Stimulated activated CD8-positive, alpha-beta memory T cell treated with anti-CD3 and anti-CD28 coated beads, Interleukin-12 subunit alpha, Interleukin-12 subunit beta, amount 100 ng/mL, for 4 hours (primary cell): ENCODE data around the gene SPARC.
"Not testable (repeated sequence)": the region's sequence is repeated elsewhere in the genome, so short reads cannot be mapped to it uniquely, and the experiment has no call there.

Experiments used
- DNase-seq: peaks from one replicate; pipeline ENCODE4 v3.0.0-alpha.2; 2020; ENCODE audit warnings: low read depth

Gene SPARC

DNA sequence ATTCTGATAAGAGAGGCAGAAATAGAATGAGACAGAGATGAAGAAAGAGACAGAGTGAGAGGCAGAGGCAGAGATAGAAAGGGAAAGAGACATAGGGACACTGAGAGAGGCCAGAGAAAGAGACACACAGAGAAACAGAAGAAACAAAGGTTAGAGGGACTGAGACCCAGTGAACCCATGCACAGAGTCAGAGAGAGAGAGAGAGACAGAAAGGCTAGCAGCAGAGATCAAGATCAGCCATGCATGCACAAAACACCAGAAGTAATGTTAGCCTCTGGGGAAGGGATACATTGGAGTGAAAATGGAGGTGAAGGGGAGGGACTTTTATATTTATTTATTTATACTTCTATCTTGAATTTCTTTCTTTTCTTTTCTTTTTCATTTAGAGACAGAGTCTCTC lies 14.1 kb upstream of the SPARC start:
- no peak for DNase-seq

DNA sequence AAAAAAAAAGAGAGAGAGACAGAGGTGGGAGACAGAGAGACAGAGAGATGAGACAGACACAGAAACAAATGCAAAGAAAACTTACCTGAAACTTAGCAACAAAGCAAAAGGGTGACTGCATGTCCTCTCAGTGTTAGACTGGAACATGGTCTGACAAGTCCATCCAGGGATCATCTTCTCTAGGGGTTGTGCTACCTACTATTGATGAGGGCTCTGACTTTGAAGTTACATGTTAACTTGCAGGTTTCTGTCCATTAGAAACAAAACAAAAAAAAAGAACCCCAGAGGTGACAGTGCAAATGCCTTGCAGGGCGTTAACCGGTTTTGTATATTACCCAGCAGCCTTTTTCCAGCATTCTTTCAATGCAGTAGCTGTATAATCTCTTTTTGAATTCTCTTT lies 13.6 kb upstream of the SPARC start:
- DNase-seq: no peak

- DNase-seq: no peak
Measured at GRCh38 chr5:151699071-151699901, 12.6 kb upstream of the SPARC start.

DNA sequence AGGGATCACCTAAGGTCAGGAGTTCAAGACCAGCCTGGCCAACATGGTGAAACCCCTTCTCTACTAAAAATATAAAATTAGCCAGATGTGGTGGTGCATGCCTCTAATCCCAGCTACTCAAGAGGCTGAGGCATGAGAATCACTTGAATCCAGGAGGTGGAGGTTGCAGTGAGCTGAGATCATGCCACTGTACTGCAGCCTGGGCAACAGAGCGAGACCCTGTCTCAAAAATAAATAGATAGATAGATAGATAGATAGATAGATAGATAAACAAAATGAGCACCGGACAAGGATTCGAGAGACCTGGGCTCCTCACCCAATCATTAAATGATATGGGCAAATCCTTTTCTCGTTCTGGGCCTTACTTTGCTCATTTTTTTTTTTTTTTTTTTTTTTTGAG lies 11.4 kb upstream of the SPARC start:
- DNase-seq: not testable (repeated sequence)

- no peak for DNase-seq
Measured at GRCh38 chr5:151697452-151697851, 10.7 kb upstream of the SPARC start.

DNA sequence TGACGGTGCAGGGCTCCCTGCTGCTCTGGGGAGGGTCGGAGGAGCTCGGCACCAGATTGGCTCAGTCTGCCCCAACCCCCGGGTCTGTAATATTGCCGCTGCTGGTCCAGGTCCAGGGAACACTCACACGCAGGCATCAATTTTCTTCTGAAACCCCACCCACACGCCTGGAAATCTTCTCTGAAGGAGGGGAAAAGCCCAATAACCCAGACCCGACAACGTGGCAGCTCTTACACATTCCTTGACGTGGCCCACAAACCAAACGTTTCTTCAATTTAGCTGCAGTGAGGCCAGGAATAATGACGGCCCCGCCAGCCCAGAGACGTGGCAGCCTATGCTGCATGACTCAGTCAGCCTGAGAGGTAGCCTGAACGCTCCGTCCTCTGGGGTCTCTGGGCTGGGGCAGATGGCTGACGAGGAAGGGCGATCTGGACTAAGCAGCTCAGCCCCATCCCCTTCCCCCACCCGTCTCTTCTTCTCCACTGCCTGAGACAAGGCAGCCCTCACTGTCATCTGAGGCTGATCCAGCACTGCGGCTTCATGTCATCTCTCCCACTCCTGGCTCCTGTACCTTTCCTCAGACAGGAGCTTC lies 9.9 kb upstream of the SPARC start:
- no peak for DNase-seq

DNA sequence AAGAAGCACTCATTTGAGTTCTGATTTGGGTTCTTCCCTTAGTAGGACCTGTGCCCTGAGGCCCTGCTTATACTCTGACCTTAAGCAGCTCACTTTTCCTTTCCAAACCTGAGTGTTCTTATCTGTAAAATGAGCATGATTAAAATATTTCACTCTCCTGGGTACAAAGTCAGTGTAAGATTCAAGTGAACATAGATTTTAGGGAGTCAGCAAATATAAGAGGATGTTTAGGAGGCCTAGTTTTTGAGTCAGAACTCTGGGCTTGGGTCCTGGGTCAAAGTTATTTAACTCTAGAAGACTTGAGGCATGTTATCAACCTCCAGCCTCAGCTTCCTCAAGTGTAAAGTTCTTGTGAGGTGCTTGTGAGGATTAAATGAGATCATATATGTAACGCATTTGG lies 8.7 kb upstream of the SPARC start:
- DNase-seq: no peak

DNA sequence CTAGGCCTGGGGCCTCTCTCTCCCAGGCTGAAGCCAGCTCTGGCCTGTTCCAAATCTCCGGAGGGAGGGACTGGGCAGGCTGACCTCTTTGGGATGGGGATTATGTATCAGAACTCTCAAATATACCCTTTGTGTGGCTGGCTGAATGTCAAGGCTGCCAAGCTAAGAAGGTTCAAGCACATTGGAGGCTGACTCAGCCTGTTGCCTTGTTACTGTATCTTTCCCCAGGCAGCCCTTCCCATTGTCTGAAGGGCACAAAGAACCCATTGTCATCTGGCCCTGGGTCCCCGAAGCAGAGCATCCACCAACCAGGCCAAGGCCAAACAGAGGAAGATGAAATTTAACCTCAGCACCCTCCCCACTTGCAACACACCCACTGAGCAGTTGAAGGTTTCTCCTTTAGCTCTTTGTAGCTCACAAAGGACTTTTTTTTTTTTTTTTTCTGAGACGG lies 7.3 kb upstream of the SPARC start:
- DNase-seq: no peak

DNA sequence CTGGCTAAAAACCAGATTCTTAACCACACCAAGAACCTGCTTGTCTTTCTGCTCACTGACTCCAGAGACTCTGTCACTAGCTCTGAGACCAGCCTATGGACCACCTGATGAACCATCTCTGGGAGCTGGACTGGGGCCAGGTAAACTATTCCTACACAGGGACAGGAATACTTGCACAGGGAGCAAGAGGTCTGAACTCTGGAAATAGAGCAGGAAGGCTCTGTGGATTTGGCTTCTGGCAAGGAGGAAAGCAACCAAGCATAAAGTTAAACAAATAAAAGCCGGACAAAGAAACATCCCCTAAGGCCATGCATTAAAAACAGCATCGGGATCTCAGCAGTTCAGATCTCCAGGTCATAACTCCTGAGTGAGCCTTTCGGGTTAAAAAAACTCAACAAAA lies 5.6 kb upstream of the SPARC start:
- DNase-seq: no peak

DNA sequence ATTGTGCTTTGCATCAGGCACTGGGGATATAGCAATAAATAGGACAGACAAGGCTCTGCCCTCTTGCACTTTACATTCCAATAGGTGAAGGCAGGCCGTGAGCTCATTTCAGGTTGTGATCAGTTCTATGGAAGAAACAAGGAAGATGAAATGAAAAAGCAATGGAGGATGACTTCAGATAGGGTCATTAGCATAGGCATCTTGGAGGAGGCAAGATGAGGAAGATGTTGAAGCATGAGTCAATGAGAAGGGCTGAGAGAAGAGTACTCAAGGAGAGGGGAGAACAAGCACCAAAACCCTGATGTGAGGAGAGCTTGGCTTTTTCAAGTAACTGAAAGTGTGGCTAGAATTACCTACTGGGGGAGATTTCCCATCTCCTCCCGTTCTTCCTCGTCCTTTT lies 5.0 kb upstream of the SPARC start:
- DNase-seq: no peak

DNA sequence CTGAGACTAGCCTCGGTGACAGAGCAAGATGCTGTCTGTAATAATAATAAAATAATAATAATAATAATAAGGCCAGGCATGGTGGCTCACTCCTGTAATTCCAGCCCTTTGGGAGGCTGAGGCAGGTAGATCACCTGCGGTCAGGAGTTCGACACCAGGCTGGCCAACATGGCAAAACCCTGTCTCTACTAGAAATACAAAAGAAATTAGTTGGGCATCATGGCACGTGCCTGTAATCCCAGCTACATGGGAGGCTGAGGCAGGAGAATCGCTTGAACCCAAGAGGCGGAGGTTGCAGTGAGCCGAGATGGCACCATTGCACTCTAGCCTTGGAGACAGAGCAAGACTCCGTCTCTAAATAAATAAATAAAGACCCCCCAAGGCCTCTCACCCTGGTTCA lies 2.9 kb upstream of the SPARC start:
- not testable (repeated sequence) for DNase-seq

DNA sequence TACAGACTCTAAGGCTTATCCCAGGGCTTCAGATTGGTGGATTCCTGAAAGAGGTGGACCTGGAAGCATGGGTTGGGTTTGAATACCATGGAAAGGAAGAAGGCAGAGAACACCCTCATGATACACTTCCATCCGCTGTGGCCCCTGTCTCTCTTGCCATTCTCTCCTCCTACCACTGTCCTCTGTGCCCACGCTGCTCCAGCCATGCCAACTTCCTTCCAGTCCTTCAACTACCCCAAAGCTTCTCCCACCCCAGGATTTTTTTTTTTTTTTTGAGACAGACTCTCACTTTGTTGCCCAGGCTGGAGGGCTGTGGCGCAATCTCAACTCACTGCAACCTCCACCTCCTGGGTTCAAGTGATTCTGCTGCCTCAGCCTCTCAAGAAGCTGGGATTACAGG lies 1.7 kb upstream of the SPARC start:
- DNase-seq: no peak

- DNase-seq: no peak
Measured at GRCh38 chr5:151685749-151686673, 704 bp downstream of the SPARC start.

DNA sequence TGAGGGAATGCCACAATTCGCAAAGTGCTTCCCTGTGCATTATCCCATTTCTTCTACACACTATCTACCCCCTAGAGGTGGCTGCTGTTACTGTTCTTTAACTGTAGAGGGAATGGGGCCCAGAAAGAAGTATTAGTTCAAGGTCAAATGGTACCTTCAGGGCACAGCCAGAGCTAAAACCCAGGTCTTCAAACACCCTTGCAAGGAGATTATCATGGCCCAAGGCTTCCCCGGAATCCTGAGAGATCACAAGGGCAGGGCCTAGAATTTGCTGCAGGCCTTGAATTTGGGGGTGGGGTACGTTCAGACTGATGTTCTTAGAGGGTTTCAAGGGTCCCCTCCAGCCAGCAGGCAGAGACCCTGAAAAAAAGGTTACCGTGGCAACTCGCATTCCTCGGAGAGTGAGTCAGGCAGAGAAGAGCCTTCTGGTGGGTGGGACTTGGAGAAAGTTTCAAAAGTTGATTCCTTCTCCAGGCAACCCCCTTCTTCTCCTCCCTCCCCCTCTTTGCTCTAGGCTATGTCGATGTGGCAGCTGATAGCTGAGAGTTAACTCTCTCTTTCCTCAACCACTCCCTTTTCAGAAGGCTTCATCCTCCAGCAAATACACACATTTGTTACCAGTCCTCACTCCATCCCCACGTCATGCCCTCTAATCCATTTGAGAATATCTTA lies 1.9 kb downstream of the SPARC start:
- DNase-seq: no peak

GRCh38 chr5:151683986-151684588 lies 2.6 kb downstream of the SPARC start:
- no peak for DNase-seq

DNA sequence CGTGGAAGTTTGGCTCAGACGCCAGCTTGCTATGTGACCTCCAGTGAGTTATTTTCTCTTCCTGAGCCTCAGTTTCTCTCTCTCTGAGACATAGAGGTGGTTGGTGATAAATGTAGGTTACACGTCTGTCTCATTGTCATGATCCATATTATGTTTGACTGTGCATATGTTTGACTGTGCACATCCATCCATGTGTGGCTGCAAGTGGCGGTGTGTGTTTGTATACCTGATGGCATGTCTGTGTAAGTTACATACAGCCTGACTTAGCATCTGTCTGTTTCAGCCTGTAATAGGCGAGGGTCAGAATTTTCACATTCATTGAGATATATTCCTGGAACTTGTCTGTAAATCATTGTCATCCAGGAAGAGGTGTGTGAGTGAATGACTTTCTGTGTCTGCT lies 3.3 kb downstream of the SPARC start:
- DNase-seq: no peak

GRCh38 chr5:151682751-151683331 lies 3.9 kb downstream of the SPARC start:
- DNase-seq: no peak

DNA sequence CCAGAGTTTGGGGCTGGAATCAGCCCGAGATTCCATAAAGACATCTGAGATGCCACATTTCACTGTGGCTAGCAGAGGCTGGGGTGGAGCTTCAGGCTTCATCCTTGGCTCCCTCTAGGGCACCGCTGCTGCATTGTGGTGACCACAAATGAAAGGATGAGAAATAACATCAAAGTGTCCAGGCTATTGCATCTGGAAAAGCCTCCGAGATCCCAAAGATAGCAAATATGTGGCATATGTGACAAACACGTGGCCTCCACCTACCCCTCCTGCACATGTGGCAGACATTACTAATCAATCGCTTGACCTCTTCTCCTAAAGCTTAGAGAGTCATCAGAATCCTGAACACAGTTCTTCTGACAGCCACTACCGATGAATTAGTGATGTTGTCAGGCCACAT lies 4.5 kb downstream of the SPARC start:
- DNase-seq: no peak

- DNase-seq: no peak
Measured at GRCh38 chr5:151680944-151681427, 5.7 kb downstream of the SPARC start.

GRCh38 chr5:151680156-151680505 lies 6.6 kb downstream of the SPARC start:
- DNase-seq: not testable (repeated sequence)

- no peak for DNase-seq
Measured at GRCh38 chr5:151679421-151680155, 7.1 kb downstream of the SPARC start.
